ENCODE results near the gene RBM22.

The RBM22 gene

DNA sequence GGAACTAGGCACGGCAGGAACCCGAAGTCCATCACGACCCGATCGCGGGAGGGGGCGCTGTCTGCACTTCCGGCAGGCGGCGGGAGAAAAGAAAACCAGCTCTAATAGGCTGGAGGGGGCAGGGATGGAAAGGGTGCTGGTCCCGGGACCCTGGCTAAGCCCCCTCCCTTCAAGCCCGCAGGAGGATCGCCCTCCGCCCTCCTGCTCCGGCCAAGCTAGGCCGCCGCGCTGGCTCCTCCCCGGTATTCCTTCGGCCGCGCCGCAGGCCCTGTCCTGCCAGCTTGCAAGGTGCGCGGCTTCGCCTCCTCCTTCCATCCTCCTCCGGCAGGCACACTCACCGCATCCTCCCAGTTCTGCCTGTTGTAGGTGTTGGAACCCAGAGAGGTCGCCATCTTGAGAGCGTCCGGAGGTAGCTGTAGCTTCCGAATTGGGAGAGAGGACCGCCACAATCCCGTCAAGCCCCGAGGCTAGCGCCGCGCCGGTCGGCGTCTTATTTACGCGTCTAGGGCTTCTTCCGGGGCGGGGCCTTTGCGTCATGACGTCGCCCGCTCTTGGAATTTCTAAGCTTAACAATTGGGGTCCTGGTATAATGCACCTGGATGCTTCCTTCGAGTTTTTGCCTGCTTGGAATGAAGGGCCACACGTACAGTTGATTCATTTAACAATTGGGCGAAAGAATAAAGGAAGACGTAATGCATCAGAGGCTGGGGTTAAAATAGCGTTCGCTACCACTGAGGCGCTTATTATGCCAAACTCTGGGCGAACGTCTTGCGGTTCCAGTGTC, at the start of gene RBM22:
RBM22 (minus strand) TSS at position 469 of the 784 bp plus-strand sequence; CDS start at position 392, 77 bp downstream.
- no peak for TF ChIP-seq GATA3 (IDR thresholded peaks at IDR 0.05; ENCODE audit: low read depth, low read length)
- no peak for TF ChIP-seq GATA2 (IDR thresholded peaks at IDR 0.05; ENCODE audit: low read depth, low read length)

DNA sequence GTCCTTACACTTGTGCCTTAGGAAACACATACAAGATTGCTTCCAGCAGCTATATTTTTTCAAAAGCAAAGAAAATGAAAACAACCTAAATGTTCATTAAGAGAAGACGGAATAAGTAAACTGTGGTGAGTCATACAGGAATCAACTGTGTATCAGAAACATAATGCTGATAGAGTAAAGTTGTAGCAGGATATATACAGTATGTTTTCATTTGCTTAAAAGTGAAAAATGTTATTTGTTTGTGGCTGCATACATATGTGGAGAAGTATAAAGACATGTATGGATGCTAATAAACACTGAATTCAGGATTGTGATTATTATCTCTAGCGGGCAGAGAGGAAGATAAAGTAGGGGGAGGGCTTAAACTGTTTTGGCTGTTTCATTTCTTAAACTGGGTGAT, 49.6 kb upstream of the RBM22 start:
- TF ChIP-seq GATA3 (IDR thresholded peaks at IDR 0.05; ENCODE audit: low read depth, low read length) (peak; percentile 23; the same call in 1 of the 2 replicates), GATA2 (IDR thresholded peaks at IDR 0.05; ENCODE audit: low read depth, low read length) (no peak)

DNA sequence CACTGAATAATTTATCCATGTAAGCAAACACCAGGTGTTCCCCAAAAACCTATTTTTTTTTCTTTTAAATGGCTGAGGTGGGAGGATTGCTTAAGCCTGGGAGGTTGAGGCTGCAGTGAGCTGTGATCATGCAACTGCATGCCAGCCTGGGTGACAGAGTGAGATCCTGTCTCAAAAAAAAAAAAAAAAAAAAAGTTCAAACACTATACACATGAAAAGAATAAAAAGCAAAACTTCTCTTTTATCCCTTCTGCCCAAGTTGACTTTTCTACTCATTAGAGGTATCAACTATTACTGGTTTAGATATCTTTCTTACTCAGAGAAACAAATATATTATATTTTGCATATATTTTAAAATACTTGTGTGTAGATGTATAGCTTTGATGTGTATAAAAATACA, 40.1 kb upstream of the RBM22 start:
- no peak for TF ChIP-seq GATA3 (IDR thresholded peaks at IDR 0.05; ENCODE audit: low read depth, low read length)

DNA sequence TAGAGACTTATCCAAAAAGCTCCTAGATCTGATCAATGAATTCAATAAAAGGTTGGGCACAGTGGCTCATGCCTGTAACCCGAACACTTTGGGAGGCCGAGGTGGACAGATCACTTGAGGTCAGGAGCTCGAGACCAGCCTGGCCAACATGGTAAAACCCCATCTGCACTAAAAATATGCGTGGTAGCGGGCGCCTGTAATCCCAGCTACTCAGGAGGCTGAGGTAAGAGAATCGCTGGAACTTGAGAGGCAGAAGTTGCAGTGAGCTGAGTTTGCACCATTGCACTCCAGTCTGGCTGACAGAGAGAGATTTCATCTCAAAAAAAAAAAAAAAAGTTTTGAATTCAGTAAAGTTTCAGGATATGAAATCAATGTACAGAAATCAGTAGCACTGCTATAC, 38.0 kb upstream of the RBM22 start:
- TF ChIP-seq GATA2 (IDR thresholded peaks at IDR 0.05; ENCODE audit: low read depth, low read length) = no peak
- TF ChIP-seq GATA3 (IDR thresholded peaks at IDR 0.05; ENCODE audit: low read depth, low read length) = no peak

DNA sequence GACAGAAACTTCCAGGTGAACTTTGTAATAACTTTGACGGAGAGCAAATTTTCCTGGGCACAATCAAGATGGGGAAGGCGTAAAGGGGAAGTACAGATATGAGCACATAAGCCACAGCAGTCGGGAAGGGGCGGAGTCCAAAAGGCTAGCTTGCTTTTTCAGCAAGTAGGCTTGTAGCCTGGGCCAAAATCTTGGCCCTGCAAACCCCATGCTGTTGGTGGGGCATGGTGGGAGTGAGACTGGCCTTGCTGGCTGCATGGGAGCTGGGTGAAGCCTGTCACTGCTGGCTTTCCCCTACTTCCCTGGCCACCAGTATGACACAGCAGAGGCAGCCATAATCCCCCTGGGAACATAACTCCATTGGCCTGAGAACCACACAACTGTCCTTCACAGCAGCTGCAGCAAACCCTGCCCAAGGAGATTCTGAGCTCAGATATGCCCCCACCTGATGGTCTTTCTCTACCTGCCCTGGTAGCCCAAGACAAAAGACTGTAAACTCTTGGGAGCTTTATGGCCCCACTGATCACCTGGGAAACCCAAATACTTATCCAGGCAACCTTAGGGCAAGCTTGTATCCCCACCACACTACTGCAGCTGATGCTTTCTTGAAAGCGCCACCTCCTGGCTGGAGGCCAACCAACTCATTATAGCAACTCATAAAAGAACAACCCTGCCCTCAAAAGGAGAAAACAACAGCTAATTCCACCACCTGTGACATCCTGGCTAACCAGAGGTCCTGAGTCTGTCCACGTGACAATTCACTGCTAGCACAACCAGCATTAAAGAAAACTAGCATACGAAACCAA, 33.9 kb upstream of the RBM22 start:
- TF ChIP-seq GATA3 (IDR thresholded peaks at IDR 0.05; ENCODE audit: low read depth, low read length) = no peak
- TF ChIP-seq GATA2 (IDR thresholded peaks at IDR 0.05; ENCODE audit: low read depth, low read length) = no peak

DNA sequence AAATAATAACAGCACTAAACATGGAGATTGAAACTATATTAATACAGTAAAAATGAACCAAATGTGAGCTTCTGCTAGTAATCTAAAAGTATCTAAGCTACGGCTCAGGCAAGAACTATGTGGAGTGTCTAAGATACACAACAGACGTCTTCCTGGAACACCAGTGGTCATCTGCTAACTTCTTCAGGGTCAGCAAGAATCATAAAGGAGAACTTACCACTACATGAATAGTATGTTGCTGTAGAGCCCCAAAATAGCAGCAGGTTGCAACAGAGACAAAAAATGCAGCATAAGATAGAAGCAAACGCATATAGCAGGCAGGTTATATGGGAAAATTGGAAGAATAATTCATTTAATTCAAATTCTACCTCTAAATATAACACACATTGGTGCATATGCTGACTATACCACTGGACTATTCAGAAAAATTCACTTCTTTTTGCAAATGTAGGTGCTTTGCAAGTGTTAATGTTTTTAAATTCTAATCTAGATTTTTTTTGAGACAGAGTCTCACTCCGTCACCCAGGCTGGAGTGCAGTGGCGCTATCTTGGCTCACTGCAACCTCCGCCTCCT, 30.9 kb upstream of the RBM22 start:
- TF ChIP-seq GATA3 (IDR thresholded peaks at IDR 0.05; ENCODE audit: low read depth, low read length) (no peak), GATA2 (IDR thresholded peaks at IDR 0.05; ENCODE audit: low read depth, low read length) (no peak)

DNA sequence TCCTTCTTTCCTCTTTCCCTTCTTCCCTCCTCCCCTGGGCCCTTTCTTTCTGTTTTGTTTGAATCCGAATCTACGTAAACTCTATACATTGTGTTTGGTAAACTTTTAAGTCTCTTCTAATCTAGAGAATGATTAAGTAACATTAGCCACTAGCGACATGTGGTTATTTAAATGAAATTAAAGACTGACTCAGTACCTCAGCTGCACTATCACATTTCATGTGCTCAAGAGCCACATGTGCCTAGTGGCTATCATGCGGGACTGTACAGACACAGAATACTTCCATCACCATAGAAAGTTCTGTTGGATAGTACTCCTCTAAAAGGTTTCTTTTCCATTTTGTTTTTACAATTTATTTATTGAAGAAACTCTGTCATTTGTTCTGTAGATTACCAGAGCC, 29.0 kb upstream of the RBM22 start:
- no peak for TF ChIP-seq GATA3 (IDR thresholded peaks at IDR 0.05; ENCODE audit: low read depth, low read length)
- TF ChIP-seq GATA2 (IDR thresholded peaks at IDR 0.05; ENCODE audit: low read depth, low read length) = no peak

DNA sequence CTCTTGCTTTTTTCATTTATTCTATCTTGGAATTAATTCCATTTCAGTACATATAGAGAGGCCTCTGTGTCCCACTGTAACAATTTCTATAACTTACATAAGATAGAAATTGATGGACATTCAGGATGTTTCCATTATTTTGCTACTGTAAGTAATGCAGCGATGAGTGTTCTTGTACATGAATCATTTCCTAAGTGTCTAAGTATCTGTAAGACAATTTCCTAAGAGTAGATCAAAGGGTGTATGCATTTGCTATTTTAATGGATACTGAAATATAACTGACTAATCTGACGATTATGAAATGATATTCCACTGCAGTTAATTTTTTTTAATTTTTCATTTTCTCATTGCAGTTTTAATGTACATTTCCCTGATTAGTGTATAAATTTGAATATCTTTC, 23.0 kb upstream of the RBM22 start:
- TF ChIP-seq GATA3 (IDR thresholded peaks at IDR 0.05; ENCODE audit: low read depth, low read length) = no peak
- no peak for TF ChIP-seq GATA2 (IDR thresholded peaks at IDR 0.05; ENCODE audit: low read depth, low read length)

DNA sequence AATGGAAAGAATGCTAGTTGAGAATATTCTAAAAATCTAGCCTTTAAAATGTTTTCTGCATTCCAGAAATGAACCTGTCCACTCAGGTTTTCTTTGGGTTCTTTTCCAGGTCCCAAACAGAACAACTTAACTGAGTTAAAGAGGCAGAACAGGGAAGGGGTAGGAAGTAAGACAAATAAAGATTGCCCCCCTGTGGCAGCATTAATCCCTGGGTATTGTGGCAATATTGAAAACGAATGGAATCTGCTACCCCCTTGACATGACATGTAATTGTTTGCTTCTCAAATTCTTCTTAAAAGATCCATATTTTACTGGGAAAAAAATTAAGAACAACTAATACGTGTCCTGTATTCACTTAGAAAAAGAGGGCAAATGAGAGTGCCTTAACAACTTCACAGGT, 9.3 kb upstream of the RBM22 start:
- no peak for TF ChIP-seq GATA2 (IDR thresholded peaks at IDR 0.05; ENCODE audit: low read depth, low read length)

DNA sequence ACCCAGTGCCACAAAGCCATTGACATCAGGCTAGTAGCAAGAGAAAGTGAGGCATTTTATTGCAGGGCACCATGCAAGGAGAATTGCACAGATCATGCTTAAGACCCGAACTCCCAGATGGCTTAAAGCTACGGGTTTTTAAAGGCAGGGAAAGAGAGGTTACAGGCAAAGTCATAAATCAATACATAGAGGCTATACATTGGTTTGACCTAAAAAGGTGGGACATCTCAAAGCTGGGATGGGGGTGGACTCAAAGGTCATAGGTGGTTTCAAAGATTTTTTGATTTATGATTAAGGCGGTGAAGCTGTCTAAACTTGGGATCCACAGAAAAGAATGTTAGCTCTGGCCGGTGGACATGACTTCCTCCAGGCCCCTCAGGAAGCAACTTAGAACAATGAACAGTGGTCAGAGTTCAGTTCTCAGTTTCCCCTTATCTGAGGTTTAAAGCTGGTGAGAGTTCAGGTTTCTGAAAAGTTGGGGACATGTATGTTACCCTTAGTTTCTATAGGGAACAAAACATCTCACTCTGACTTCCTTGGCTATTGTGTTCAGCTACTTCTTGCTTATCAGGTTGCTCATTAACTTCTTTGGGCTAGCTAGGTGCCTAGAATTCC, 6.0 kb upstream of the RBM22 start:
- TF ChIP-seq GATA3 (IDR thresholded peaks at IDR 0.05; ENCODE audit: low read depth, low read length) = no peak
- no peak for TF ChIP-seq GATA2 (IDR thresholded peaks at IDR 0.05; ENCODE audit: low read depth, low read length)

DNA sequence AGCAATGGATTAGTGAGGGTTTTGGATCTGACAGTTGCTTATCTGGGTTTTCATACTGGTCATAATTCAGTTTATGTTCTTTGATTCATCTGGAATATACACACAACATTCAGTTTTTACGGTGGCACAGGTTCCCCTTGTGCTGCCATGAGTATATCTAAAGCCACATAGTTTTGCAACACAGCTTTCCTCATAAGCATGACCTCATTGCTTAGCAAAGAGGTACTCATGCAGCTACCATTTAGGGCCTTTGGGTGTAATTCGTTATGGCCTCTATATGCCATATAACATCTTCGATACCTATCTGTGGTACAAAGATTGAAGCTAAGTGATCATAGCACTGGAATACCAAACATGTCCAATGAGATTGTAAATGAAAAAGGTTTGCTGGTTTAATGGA, 2.9 kb upstream of the RBM22 start:
- no peak for TF ChIP-seq GATA3 (IDR thresholded peaks at IDR 0.05; ENCODE audit: low read depth, low read length)
- no peak for TF ChIP-seq GATA2 (IDR thresholded peaks at IDR 0.05; ENCODE audit: low read depth, low read length)

DNA sequence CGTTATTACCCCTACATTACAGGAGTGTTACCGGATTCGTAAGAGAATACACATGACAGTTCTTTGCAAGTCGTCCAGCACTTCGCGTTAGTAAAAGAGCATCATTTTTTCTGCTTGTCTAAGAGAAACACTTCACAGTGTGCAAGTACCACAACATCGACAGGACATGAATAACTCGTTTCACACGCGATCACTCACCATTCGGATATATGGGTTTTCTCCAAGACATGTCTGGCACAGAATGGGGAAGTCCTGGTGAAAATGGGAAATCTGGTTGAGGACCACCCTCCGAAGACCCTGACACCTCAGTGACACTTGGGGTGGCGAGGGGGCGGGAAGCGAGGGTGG, 642 bp downstream of the RBM22 start:
- no peak for TF ChIP-seq GATA3 (IDR thresholded peaks at IDR 0.05; ENCODE audit: low read depth, low read length)
- no peak for TF ChIP-seq GATA2 (IDR thresholded peaks at IDR 0.05; ENCODE audit: low read depth, low read length)

DNA sequence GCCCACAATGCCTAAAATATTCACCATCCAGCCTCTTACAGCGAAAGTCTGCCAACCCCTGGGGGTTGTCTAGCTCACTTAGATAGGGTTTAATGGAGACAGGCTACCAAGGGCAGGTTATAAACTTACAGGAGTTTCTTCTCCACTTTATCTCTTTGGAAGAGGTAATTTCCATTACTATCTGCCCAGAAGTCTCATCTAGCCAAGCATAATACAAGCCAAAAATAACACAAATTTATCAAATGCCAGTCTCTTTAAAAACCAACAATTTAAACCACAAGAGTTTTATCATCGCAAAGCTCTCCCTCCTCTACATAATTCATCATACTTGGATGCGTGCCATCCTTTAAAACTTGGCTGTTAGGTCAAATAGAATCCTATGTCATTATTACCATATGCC, 6.2 kb downstream of the RBM22 start:
- no peak for TF ChIP-seq GATA2 (IDR thresholded peaks at IDR 0.05; ENCODE audit: low read depth, low read length)
- TF ChIP-seq GATA3 (IDR thresholded peaks at IDR 0.05; ENCODE audit: low read depth, low read length) = no peak

DNA sequence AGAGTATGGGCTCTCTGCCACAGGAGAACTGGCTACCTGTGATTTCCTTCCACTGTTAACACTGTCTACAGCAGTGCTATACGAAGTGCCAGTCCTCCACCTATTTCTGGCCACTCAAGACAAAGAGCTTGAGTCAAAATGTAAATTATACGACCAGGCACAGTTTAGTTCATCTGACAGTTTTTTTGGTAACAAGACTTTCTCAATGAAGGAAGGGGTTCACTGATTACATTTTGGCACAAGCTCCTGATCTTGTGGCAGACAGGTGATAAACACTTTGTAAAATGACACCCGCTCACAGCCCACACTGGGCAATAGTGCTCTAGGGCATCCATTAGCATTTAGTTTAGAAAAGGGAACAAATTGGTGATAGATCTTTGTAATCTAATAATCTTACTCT, 8.6 kb downstream of the RBM22 start:
- TF ChIP-seq GATA3 (IDR thresholded peaks at IDR 0.05; ENCODE audit: low read depth, low read length) (no peak), GATA2 (IDR thresholded peaks at IDR 0.05; ENCODE audit: low read depth, low read length) (no peak)
